Peyer's patch (tissue), 4 donors: ENCODE data around the gene INO80B.

Experiments
- POLR2A ChIP-seq, 2 donors: fragments of 450-650 bp; IDR thresholded peaks; one replicate each; pipeline ENCODE4 v1.5.1; 2017; ENCODE audit warnings: antibody characterized with exemption in 2 of 2, mild to moderate bottlenecking in 2 of 2, moderate library complexity in 2 of 2
- TF ChIP-seq, protein P1 (sequence below), 6 experiments: fragments of 450-650 bp in 4 of 6; fragments of 200-600 bp in 2 of 6; sonication (generic) in 1 of 6; IDR thresholded peaks; one replicate each; pipeline ENCODE4 v1.5.1; 2017 to 2019; ENCODE audit warnings: antibody characterized with exemption in 6 of 6, mild to moderate bottlenecking in 3 of 6, moderate library complexity in 1 of 6

DNA sequence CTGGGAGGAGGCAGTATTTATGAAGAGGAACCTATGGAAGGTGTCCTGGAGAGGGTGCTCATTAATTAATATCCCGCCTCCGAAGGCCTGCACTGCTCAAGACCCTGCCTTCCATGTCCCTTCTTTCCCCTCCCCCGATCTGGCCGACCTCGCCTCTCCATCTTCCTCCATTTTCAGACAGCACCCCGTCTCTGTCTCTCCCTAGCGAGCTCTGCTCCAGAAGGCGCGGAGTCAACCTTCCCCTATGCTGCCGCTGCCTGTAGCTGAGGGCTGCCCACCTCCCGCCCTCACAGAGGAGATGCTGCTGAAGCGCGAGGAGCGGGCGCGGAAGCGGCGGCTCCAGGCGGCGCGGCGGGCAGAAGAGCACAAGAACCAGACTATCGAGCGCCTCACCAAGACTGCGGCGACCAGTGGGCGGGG lies 2.3 kb downstream of the INO80B start:
- TF ChIP-seq, protein P1, sequence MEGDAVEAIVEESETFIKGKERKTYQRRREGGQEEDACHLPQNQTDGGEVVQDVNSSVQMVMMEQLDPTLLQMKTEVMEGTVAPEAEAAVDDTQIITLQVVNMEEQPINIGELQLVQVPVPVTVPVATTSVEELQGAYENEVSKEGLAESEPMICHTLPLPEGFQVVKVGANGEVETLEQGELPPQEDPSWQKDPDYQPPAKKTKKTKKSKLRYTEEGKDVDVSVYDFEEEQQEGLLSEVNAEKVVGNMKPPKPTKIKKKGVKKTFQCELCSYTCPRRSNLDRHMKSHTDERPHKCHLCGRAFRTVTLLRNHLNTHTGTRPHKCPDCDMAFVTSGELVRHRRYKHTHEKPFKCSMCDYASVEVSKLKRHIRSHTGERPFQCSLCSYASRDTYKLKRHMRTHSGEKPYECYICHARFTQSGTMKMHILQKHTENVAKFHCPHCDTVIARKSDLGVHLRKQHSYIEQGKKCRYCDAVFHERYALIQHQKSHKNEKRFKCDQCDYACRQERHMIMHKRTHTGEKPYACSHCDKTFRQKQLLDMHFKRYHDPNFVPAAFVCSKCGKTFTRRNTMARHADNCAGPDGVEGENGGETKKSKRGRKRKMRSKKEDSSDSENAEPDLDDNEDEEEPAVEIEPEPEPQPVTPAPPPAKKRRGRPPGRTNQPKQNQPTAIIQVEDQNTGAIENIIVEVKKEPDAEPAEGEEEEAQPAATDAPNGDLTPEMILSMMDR (IDR thresholded peaks at IDR 0.05) = no peak
- no peak for TF ChIP-seq POLR2A (IDR thresholded peaks at IDR 0.05)
